Ectodermal cell (in vitro differentiated cells): ENCODE results near the gene LCOR.

Experiments
- H3K27ac ChIP-seq: 2 replicates; pipeline ENCODE4 v1.7.0; 2013; ENCODE audit warnings: mild to moderate bottlenecking, low read depth, low read length; ENCODE audit not compliant: insufficient read depth, poor library complexity, severe bottlenecking
- H3K27me3 ChIP-seq: 2 replicates; pipeline ENCODE4 v1.7.0; 2013; ENCODE audit warnings: mild to moderate bottlenecking, low read length; ENCODE audit not compliant: insufficient read depth, control insufficient read depth, poor library complexity, severe bottlenecking
- H3K36me3 ChIP-seq: one replicate; pipeline ENCODE4 v1.7.0; 2013; ENCODE audit warnings: low read length; ENCODE audit not compliant: control insufficient read depth, insufficient read depth
- H3K4me1 ChIP-seq: one replicate; pipeline ENCODE4 v1.7.0; 2013; ENCODE audit warnings: low read length; ENCODE audit not compliant: control insufficient read depth, insufficient read depth
- H3K4me3 ChIP-seq: 2 replicates; pipeline ENCODE4 v1.7.0; 2013; ENCODE audit warnings: low read depth, low read length, control low read depth; ENCODE audit not compliant: insufficient read depth
- H3K9me3 ChIP-seq: 2 replicates; pipeline ENCODE4 v1.7.0; 2013; ENCODE audit warnings: mild to moderate bottlenecking, low read length, moderate library complexity; ENCODE audit not compliant: control insufficient read depth
- WGBS, 2 experiments: methylation state at CpG; one replicate each; pipeline ENCODE4 v1.1.7; 2013; ENCODE audit warnings: missing lambda C conversion rate in 2 of 2; 5-methylcytosine and 5-hydroxymethylcytosine counted together

LCOR gene

DNA sequence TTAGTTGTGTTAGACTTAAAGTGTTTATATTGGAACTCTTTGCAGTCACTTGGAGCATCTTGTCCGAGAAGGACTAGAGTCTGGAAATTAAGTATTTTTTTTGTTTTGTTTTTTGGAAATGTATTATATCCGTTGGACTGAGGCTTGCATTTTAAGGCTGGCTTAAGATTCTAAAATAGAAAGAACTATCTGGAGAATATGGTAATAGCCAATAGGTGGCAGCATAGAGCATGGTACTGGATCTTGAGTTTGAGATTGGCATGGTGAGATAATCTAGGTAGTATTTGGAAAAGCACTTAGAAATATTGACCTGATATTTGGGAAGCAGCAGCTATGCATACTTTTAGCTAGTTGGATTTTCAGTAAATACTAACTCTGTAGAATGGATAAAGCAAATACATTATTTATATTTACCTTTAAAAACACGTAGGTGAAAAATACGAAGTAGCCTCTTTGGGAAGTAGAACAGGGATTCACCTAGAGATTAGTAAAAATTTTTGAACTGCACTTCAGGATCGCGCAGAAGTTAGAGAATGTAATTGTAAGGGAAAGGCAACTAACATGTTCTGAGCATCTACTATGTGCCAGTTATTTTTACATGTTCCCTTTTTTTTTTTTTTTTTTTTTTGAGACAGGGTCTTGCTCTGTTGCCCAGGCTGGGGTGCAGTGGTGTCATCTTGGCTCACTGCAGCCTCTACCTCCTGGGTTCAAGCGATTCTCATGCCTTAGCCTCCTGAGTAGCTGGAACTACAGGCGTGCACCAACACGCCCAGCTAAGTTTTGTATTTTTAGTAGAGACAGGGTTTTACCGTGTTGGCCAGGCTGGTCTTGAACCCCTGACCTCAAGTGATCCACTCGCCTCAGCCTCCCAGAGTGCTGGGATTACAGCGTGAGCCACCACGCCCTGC lies 78.6 kb downstream of the LCOR start:
- H3K4me3 ChIP-seq, result no peak overlapping the region
- no peaks in the 10 kb centered on the region for H3K27me3 ChIP-seq
- 87 to 91% methylated on average over 13 of the region's 13 CpGs for WGBS, 2 experiments
- H3K36me3 ChIP-seq, result peaks cover 4% of the 10 kb centered on the region
- H3K9me3 ChIP-seq, result no peaks in the 10 kb centered on the region
- no peaks in the 10 kb centered on the region for H3K4me1 ChIP-seq
- H3K27ac ChIP-seq, result no peak overlapping the region

DNA sequence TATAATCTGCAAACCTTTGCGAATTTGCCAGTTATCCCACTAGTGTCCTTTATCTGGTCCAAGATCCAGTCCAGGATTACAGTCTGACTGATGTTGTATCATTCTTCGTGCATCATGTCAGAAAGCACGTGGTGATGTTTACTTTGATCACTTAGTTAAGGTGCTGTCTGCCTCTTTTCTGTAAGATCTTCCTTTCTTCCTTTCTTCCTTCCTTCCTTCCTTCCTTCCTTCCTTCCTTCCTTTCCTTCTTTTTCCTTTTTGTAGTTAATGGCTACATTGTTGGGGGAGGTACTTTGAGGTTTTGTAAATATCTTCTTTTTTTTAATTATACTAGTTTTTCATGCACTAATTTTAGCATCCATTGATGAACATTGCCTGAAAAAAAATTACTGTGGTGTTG lies 80.3 kb downstream of the LCOR start:
- Histone ChIP-seq H3K4me1 (no peaks in the 10 kb centered on the region), H3K27me3 (no peaks in the 10 kb centered on the region), H3K36me3 (peaks cover 4% of the 10 kb centered on the region), H3K4me3 (no peak overlapping the region), H3K27ac (no peak overlapping the region), H3K9me3 (no peaks in the 10 kb centered on the region)
- WGBS, 2 experiments, result 88 to 93% methylated on average over 3 of the region's 3 CpGs

DNA sequence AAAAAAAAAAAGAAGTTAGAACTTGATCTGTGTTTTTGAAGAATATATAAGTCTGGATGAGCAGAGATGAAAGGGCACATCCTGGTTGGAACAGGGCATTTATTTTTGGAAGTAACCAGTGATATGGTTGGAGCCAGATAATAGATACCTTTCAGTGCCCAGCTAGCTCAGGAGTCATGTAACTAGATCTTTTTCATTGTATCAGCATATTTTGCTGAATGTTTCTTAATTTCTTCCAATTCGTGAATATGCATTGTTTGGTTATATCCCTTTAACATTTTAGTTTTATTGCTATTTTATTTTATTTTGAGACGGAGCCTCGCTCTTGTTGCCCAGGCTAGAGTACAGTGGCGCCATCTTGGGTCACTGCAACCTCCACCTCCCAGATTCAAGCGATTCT lies 81.8 kb downstream of the LCOR start:
- Histone ChIP-seq H3K4me1 (no peaks in the 10 kb centered on the region), H3K4me3 (no peak overlapping the region), H3K27ac (no peak overlapping the region), H3K27me3 (no peaks in the 10 kb centered on the region), H3K9me3 (no peaks in the 10 kb centered on the region), H3K36me3 (peaks cover 4% of the 10 kb centered on the region)
- 88 to 98% methylated on average over 4 to 5 of the region's 5 CpGs for WGBS, 2 experiments

DNA sequence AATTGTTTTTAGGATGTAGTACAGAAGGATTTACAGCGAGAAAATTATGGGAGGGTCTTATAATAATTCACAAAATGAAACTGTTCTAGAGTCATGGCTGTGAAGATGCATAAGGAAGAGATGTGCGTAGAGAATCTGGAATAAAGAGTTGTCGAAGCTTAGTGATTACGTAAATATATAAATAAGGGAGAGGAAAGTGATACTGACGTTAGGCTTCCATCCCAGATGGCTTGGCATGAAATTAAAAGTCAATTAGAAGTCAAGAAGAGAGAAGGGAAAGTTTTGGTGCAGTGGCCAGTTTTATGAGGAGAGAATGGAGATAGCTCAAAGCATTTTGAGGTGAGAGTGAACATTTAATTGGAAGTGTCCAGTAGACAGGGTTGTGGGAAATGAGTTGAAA lies 85.5 kb downstream of the LCOR start:
- H3K4me1 ChIP-seq, result no peaks in the 10 kb centered on the region
- WGBS, 2 experiments, result 96 to 98% methylated on average over 5 of the region's 5 CpGs
- no peaks in the 10 kb centered on the region for H3K27me3 ChIP-seq
- H3K27ac ChIP-seq, result no peak overlapping the region
- H3K9me3 ChIP-seq, result no peaks in the 10 kb centered on the region
- H3K36me3 ChIP-seq, result peaks cover 4% of the 10 kb centered on the region
- H3K4me3 ChIP-seq, result no peak overlapping the region

DNA sequence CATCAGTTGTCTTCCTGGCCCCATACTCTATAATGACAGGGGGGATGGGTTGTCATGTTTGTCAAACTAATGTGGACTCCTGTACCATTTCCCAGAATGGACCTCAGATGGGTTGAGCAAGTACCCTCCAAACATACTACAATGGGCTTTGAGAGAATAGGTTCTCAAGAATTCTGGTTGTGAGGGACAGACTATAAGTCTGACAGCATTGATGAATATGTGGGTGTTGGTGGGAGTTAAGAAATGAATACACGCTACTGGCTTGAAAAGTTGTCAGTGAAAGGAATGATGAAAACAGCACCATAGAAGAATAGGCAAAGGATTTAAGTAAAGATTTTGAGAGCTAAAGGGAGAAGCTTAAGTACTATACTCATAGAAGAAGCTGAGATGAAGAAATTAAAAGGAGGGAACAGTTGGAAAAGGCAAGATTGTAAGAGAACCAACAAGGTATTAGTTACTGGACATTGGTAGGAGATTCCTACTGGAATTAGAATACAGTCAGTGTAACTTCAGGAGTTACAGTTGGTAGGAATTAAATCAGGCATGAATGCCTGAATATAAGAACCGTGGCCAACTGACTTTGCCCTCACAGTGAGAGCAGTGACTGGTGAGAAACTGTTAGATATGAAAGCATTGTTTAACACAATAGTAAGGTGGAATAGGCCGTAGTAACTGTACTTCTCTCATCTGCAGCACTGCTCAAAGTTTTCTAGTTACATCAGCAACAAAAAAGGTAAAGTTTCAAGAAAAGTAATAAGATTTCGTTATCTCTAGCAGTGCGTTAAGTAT lies 86.3 kb downstream of the LCOR start:
- Histone ChIP-seq H3K36me3 (peaks cover 4% of the 10 kb centered on the region), H3K9me3 (no peaks in the 10 kb centered on the region), H3K27ac (no peak overlapping the region), H3K4me3 (no peak overlapping the region), H3K27me3 (no peaks in the 10 kb centered on the region), H3K4me1 (no peaks in the 10 kb centered on the region)
- 91 to 92% methylated on average over 4 to 5 of the region's 5 CpGs for WGBS, 2 experiments

DNA sequence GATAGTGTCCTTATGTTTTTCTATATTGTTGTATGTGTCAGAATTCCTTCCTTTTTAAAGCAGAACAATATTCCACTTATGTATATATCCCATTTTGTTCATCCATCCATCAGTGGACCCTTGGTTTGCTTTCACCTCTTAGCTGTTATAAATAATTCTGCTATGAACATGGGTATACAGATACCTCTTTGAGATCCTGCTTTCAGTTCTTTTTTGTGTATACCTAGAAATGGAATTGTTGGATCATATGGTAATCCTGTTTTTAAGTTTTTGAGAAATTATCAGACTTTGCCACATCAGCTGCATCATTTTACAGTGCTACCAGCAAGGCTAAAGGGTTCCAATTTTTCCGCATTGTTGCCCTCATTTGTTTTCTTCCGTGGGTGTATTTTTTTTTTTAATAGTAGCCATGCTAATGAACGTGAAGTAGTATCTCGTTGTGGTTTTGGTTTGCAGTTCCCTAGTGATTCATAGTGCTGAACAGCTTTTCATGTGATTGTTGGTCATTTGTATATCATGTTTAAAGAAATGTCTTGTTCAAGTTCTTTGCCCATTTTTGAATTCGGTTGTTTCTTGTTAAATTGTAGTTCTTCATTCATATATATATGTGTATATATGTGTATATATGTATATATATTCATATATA lies 87.8 kb downstream of the LCOR start:
- Histone ChIP-seq H3K4me1 (no peaks in the 10 kb centered on the region), H3K27me3 (no peaks in the 10 kb centered on the region)
- WGBS, 2 experiments, result 91 to 95% methylated on average over 4 of the region's 5 CpGs

DNA sequence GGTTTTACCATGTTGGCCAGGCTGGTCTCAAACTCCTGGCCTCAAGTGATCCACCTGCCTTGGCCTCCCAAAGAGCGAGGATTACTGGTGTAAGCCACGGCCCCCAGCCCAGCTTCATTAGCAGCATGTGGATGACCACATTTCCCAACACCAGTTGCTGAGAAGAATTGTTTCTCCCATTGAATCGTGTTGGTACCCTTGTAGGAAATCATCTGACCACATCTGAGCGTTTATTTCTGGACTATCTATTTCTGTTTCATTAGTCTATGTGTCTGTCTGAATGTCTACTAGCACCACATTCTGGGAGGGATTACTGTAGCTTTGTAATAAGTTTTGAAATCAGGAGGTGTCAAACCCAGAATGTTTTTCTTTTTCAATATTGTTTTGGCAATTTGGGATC lies 89.6 kb downstream of the LCOR start:
- Histone ChIP-seq H3K4me3 (no peak overlapping the region), H3K27me3 (no peaks in the 10 kb centered on the region), H3K9me3 (no peaks in the 10 kb centered on the region), H3K27ac (no peak overlapping the region), H3K36me3 (no peaks in the 10 kb centered on the region), H3K4me1 (no peaks in the 10 kb centered on the region)
- WGBS, 2 experiments, result 89 to 95% methylated on average over 4 of the region's 4 CpGs

More for the DNA sequence above, 87.8 kb downstream of the LCOR start:
- Histone ChIP-seq H3K9me3 (no peaks in the 10 kb centered on the region), H3K36me3 (peaks cover under 1% of the 10 kb centered on the region), H3K4me3 (no peak overlapping the region), H3K27ac (no peak overlapping the region)

DNA sequence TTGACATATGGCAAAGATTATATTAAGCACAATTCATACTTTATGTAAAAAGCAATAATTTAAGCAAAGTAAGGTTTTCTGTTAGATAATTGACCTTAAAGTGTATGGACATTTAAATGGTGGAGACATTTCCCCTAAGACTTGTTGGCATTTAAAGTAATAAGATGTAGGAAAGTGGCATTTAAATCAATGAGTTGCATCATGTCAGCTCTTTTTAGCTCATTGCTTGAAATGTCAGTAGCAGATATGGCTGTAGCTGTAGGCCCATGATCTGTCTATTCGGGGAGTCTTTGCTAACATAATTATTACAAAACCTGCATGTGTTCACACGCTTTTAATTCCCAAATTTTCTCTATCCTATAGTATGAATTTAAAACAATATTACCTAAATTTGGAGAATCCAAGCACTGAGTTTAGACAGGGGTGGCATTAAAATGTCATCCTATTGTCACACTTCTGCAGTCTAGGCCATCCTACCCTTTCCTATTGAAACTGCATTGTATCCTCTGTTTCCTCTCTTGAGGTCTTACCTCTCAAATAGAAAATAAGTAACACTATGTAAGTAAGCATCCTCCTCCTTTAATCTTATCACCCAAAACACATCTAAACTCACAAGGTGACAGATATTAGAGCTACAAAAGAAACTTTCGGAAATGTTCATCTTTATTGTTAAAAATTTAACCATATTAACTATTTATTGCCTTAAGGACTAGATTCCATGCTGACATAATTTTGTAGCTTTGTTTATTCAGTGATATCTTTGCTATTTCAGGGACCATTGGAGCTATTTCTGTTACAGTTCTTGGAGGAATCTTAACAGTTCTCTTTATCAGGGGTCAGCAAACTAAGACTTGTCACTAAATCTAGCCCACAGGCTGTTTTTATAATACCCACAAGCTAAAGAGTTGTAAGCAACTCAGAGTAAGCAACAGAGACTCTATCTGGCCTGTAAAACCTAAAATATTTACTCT lies 91.2 kb downstream of the LCOR start:
- H3K27ac ChIP-seq, result no peak overlapping the region
- H3K27me3 ChIP-seq, result no peaks in the 10 kb centered on the region
- WGBS, 2 experiments, result 83 to 100% methylated on average over 2 to 3 of the region's 3 CpGs
- peaks cover 3% of the 10 kb centered on the region for H3K36me3 ChIP-seq
- H3K4me3 ChIP-seq, result no peak overlapping the region
- H3K4me1 ChIP-seq, result no peaks in the 10 kb centered on the region
- no peaks in the 10 kb centered on the region for H3K9me3 ChIP-seq

DNA sequence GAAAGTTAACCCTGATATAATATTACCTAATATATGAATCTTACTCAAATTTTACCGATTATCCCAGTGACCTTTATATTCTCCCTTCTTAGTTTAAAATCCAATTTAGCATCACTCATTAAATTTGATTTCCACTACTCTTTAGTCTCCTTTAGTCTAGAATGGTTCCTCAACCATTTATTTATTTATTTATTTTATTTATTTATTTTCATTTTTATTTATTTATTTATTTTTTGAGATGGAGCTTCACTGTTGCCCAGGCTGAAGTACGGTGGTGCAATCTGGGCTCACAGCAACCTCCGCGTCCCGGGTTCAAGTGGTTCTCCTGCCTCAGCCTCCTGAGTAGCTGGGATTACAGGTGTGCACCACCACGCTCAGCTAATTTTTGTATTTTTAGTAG lies 92.8 kb downstream of the LCOR start:
- 96 to 99% methylated on average over 6 of the region's 6 CpGs for whole genome bisulfite sequencing, 2 experiments
- Histone ChIP-seq H3K4me1 (no peaks in the 10 kb centered on the region), H3K9me3 (no peaks in the 10 kb centered on the region), H3K27ac (no peak overlapping the region), H3K4me3 (no peak overlapping the region), H3K36me3 (peaks cover 3% of the 10 kb centered on the region), H3K27me3 (no peaks in the 10 kb centered on the region)
